ENCODE results near the gene LCP2. TPM values are rescaled to one million over a fixed set of nuclear protein-coding genes. Genes with fewer than 3 reads are reported as not detected.

The LCP2 gene
- total and polyA plus RNA-seq, 10 of the 15 experiments (the other 5 are each of a cell fraction or from before 2014, with no cell fraction given): 8.0 to 50.5 (median 20.6) TPM

- H3K4me1 ChIP-seq (ENCODE audit: control insufficient read depth, insufficient read depth, low read length): peaks cover 10% of the 10 kb centered on the region
- peak overlapping the region; percentile 81 for H3K4me2 ChIP-seq (ENCODE audit: control insufficient read depth, insufficient read depth)
Observed at GRCh38 chr5:170292179-170293104, 5.1 kb downstream of the LCP2 start.

GRCh38 chr5:170290498-170290897 lies 7.1 kb downstream of the LCP2 start:
- intact Hi-C loops (cut with micrococcal nuclease; ENCODE audit: unreplicated experiment) (no loop called here), in situ Hi-C loops (cut with MboI) (no loop called here)
- no peak overlapping the region for H3K4me2 ChIP-seq (ENCODE audit: control insufficient read depth, insufficient read depth)
- SMC1A ChIA-PET (ENCODE audit: uncharacterized antibody, unreplicated experiment): interaction anchor here (0.8 to 23.0 kb wide), 5 partner anchors 8 to 59 kb away, joined by 3 to 451 read pairs (median 35); no protein-coding TSS in a partner anchor
- H3K36me3 ChIP-seq (ENCODE audit: control insufficient read depth in 2 of 2, insufficient read depth in 2 of 2, low read length in 1 of 2): peaks cover 11 to 15% of the 10 kb centered on the region in 2 experiments; a peak in 3 of 4 replicates
- peaks cover 12% of the 10 kb centered on the region for H3K79me2 ChIP-seq (ENCODE audit: control insufficient read depth, insufficient read depth, low read length)
- no peak for FAIRE-seq
- 79% methylated on average over 3 of the region's 3 CpGs for WGBS (ENCODE audit: insufficient coverage, insufficient replicate concordance, low lambda C conversion rate, missing lambda C conversion rate)
- no peak overlapping the region for H3K9ac ChIP-seq (ENCODE audit: control insufficient read depth, insufficient read depth, low read length)
- DNase-seq (ENCODE audit: low read depth, low spot score): no peak
- CTCF ChIA-PET: interaction anchor here (0.7 to 11.3 kb wide), 4 partner anchors 20 to 48 kb away, joined by 3 to 139 read pairs (median 110); no protein-coding TSS in a partner anchor
- RAD21 ChIA-PET (ENCODE audit: unreplicated experiment): interaction anchor here (0.8 to 12.6 kb wide), 3 partner anchors 15 to 43 kb away, joined by 4 to 182 read pairs (median 82); no protein-coding TSS in a partner anchor
- H3K27me3 ChIP-seq (replicated peaks in 1 of 2; ENCODE audit: control insufficient read depth in 2 of 2, insufficient read depth in 2 of 2, low read length in 1 of 2): no peaks in the 10 kb centered on the region
- H3K9me3 ChIP-seq (replicated peaks; ENCODE audit: control insufficient read depth, insufficient read depth, low read length): peaks cover 5% of the 10 kb centered on the region
- no peak overlapping the region for H2AFZ ChIP-seq (ENCODE audit: control insufficient read depth, low read depth, low read length)
- H3K4me3 ChIP-seq: no peak overlapping the region
- ATAC-seq: no peak
- BruUV-seq (replicated peaks): no TSS peak
- no peak overlapping the region for H3K27ac ChIP-seq (ENCODE audit: control insufficient read depth, insufficient read depth)
- POLR2A ChIA-PET: interaction anchor here (1.0 to 11.9 kb wide), 6 partner anchors 8 to 42 kb away, joined by 3 to 169 read pairs (median 7); no protein-coding TSS in a partner anchor
- H4K20me1 ChIP-seq (ENCODE audit: control insufficient read depth, insufficient read depth): no peaks in the 10 kb centered on the region
- peaks cover 10% of the 10 kb centered on the region for H3K4me1 ChIP-seq (ENCODE audit: control insufficient read depth, insufficient read depth, low read length)
- TF ChIP-seq EZH2 (IDR thresholded peaks at IDR 0.05; ENCODE audit: borderline replicate concordance, control insufficient read depth, low read depth, low read length): no peak
- TF ChIP-seq, protein P1, sequence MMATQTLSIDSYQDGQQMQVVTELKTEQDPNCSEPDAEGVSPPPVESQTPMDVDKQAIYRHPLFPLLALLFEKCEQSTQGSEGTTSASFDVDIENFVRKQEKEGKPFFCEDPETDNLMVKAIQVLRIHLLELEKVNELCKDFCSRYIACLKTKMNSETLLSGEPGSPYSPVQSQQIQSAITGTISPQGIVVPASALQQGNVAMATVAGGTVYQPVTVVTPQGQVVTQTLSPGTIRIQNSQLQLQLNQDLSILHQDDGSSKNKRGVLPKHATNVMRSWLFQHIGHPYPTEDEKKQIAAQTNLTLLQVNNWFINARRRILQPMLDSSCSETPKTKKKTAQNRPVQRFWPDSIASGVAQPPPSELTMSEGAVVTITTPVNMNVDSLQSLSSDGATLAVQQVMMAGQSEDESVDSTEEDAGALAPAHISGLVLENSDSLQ (IDR thresholded peaks at IDR 0.05): no peak
- TF ChIP-seq SMC3 (IDR thresholded peaks at IDR 0.05; ENCODE audit: borderline replicate concordance, low read length): no peak
- no peak for TF ChIP-seq CEBPB (IDR thresholded peaks at IDR 0.05; ENCODE audit: borderline replicate concordance in 1 of 2, low read depth in 2 of 2, low read length in 2 of 2)
- no peak for TF ChIP-seq HDAC2 (IDR thresholded peaks at IDR 0.05)
- TF ChIP-seq CHD2 (IDR thresholded peaks at IDR 0.05; ENCODE audit: borderline replicate concordance, low read depth, low read length): no peak
- no peak for TF ChIP-seq ATF7 (IDR thresholded peaks at IDR 0.05; ENCODE audit: low read depth)

More at GRCh38 chr5:170292179-170293104, 5.1 kb downstream of the LCP2 start:
- Histone ChIP-seq H3K9me3 (replicated peaks; ENCODE audit: control insufficient read depth, insufficient read depth, low read length) (no peaks in the 10 kb centered on the region; the same call in 1 of the 3 replicates), H3K27me3 (replicated peaks in 1 of 2; ENCODE audit: control insufficient read depth in 2 of 2, insufficient read depth in 2 of 2, low read length in 1 of 2) (no peaks in the 10 kb centered on the region), H4K20me1 (ENCODE audit: control insufficient read depth, insufficient read depth) (no peaks in the 10 kb centered on the region), H3K36me3 (ENCODE audit: control insufficient read depth in 2 of 2, insufficient read depth in 2 of 2, low read length in 1 of 2) (peaks cover 10 to 11% of the 10 kb centered on the region in 2 experiments; a peak in 3 of 4 replicates), H3K79me2 (ENCODE audit: control insufficient read depth, insufficient read depth, low read length) (peaks cover 31% of the 10 kb centered on the region), H3K4me3 (peak overlapping the region; percentile 21; the same call in 1 of the 2 replicates), H3K9ac (ENCODE audit: control insufficient read depth, insufficient read depth, low read length) (no peak overlapping the region), H2AFZ (ENCODE audit: control insufficient read depth, low read depth, low read length) (no peak overlapping the region), H3K27ac (ENCODE audit: control insufficient read depth, insufficient read depth) (no peak overlapping the region)
- 100% methylated on average over 4 of the region's 4 CpGs for WGBS (ENCODE audit: insufficient coverage, insufficient replicate concordance, low lambda C conversion rate, missing lambda C conversion rate)
- TF ChIP-seq ZNF24 (IDR thresholded peaks at IDR 0.05) (peak; percentile 42; the same call in 1 of the 2 replicates), TCF3 (IDR thresholded peaks at IDR 0.05; ENCODE audit: borderline replicate concordance, insufficient read depth, low read depth, low read length) (no peak), IKZF1 (conservative IDR thresholded peaks at IDR 0.05) (no peak), ZNF384 (IDR thresholded peaks at IDR 0.05; ENCODE audit: borderline replicate concordance, low read depth, low read length) (no peak), RBBP5 (conservative IDR thresholded peaks at IDR 0.05) (no peak)
- intact Hi-C loops (cut with micrococcal nuclease; ENCODE audit: unreplicated experiment): loop anchor here (1.0 kb wide), 2 partner anchors 13 to 39 kb away; no protein-coding TSS in a partner anchor
- in situ Hi-C loops (cut with MboI): no loop called here
- BruUV-seq (replicated peaks): no TSS peak
- RAD21 ChIA-PET (ENCODE audit: unreplicated experiment): interaction anchor here (1.1 to 13.4 kb wide), 13 partner anchors 10 to 97 kb away, joined by 3 to 274 read pairs (median 31); partner anchors contain the start of gene KCNMB1
- CTCF ChIA-PET: interaction anchor here (0.5 to 11.3 kb wide), 16 partner anchors 10 to 118 kb away, joined by 3 to 139 read pairs (median 10); no protein-coding TSS in a partner anchor
- POLR2A ChIA-PET: interaction anchor here (0.7 to 11.9 kb wide), 11 partner anchors 9 to 113 kb away, joined by 3 to 169 read pairs (median 14); no protein-coding TSS in a partner anchor
- DNase-seq (ENCODE audit: low read depth, low spot score) (no peak), FAIRE-seq (no peak), ATAC-seq (no peak)
- SMC1A ChIA-PET (ENCODE audit: uncharacterized antibody, unreplicated experiment): interaction anchor here (0.9 to 23.0 kb wide), 14 partner anchors 9 to 119 kb away, joined by 3 to 451 read pairs (median 29); no protein-coding TSS in a partner anchor
